MCF 10A (cell line): ENCODE results near the gene MEP1A. TPM values are rescaled to one million over a fixed set of nuclear protein-coding genes. Genes with fewer than 3 reads are reported as not detected.
"Not testable (repeated sequence)": the region's sequence is repeated elsewhere in the genome, so short reads cannot be mapped to it uniquely, and the experiment has no call there.

Experiments
- BruUV-seq: library from RNA; stranded (reverse); fragments of 400-500 nt; replicated peaks from 2 replicates; lab custom pipeline; 2021; lab: Mats Ljungman, UMichigan
- CTCF ChIA-PET: fragments of 300-600 bp; sonication (Branson Sonifier 250); formaldehyde crosslinking; extraction: SDS; loops from one replicate; lab custom pipeline; 2021; ENCODE audit warnings: antibody characterized with exemption, inconsistent platforms; lab: Yijun Ruan, JAX
- POLR2A ChIA-PET: fragments of 300-600, 350-650 bp; sonication (Branson Sonifier 250); formaldehyde crosslinking; extraction: SDS; loops from one replicate; lab custom pipeline; 2020; ENCODE audit warnings: antibody characterized with exemption, inconsistent platforms; lab: Yijun Ruan, JAX
- DNase-seq: peaks from one replicate; pipeline ENCODE4 v3.0.0-alpha.2; 2018; ENCODE audit not compliant: unreplicated experiment
- H3K27ac Mint-ChIP-seq: one replicate; pipeline ENCODE4 v1.8.0; 2022; ENCODE audit warnings: mild to moderate bottlenecking, low read depth, mixed read lengths; ENCODE audit not compliant: unreplicated experiment
- H3K27me3 Mint-ChIP-seq: one replicate; pipeline ENCODE4 v1.8.0; 2022; ENCODE audit warnings: mixed read lengths; ENCODE audit not compliant: insufficient read depth, unreplicated experiment
- H3K36me3 Mint-ChIP-seq: one replicate; pipeline ENCODE4 v1.8.0; 2022; ENCODE audit warnings: mild to moderate bottlenecking, moderate library complexity, mixed read lengths; ENCODE audit not compliant: insufficient read depth, unreplicated experiment
- H3K4me1 Mint-ChIP-seq: one replicate; pipeline ENCODE4 v1.8.0; 2022; ENCODE audit warnings: mixed read lengths; ENCODE audit not compliant: insufficient read depth, unreplicated experiment
- H3K4me3 Mint-ChIP-seq: one replicate; pipeline ENCODE4 v1.8.0; 2022; ENCODE audit warnings: mild to moderate bottlenecking, moderate library complexity, mixed read lengths; ENCODE audit not compliant: unreplicated experiment
- H3K9me3 Mint-ChIP-seq: one replicate; pipeline ENCODE4 v1.8.0; 2022; ENCODE audit warnings: mixed read lengths; ENCODE audit not compliant: unreplicated experiment
- CTCF ChIP-seq: fragments of 200-600 bp; IDR thresholded peaks from one replicate; pipeline ENCODE4 v1.8.0; 2022; ENCODE audit warnings: antibody characterized with exemption, mild to moderate bottlenecking; ENCODE audit not compliant: unreplicated experiment
- intact Hi-C: fragments of 100-400 bp; cut with micrococcal nuclease; formaldehyde crosslinking; loops from 2 replicates; pipeline ENCODE4 v1.14.1; 2022
- total RNA-seq: library from RNA; stranded (reverse); gene quantifications from 2 replicates; pipeline ENCODE4 v1.2.3, GENCODE V29; 2022

Gene MEP1A
- total RNA-seq, 1 experiment from 2014 or later: not detected

GRCh38 chr6:46760925-46761324, 32.3 kb upstream of the MEP1A start:
- intact Hi-C loops: no loop called here

GRCh38 chr6:46763466-46763865, 29.7 kb upstream of the MEP1A start:
- Mint-ChIP-seq H3K4me3 (no peak overlapping the region), H3K27me3 (no peaks in the 10 kb centered on the region), H3K36me3 (no peaks in the 10 kb centered on the region), H3K27ac (no peak overlapping the region), H3K9me3 (no peaks in the 10 kb centered on the region), H3K4me1 (no peaks in the 10 kb centered on the region)
- BruUV-seq: no TSS peak
- CTCF ChIA-PET: interaction anchor here (0.7 to 1.1 kb wide), 2 partner anchors 17 to 20 kb away, joined by 3 to 4 read pairs; no protein-coding TSS in a partner anchor
- POLR2A ChIA-PET: no interaction called here
- no peak for TF ChIP-seq CTCF
- DNase-seq: peak; percentile 2
- intact Hi-C loops: no loop called here

More at GRCh38 chr6:46760925-46761324, 32.3 kb upstream of the MEP1A start:
- Mint-ChIP-seq H3K27ac (no peak overlapping the region), H3K36me3 (no peaks in the 10 kb centered on the region), H3K27me3 (no peaks in the 10 kb centered on the region), H3K4me1 (no peaks in the 10 kb centered on the region), H3K9me3 (no peaks in the 10 kb centered on the region), H3K4me3 (no peak overlapping the region)
- no TSS peak for BruUV-seq
- DNase-seq: no peak
- CTCF ChIA-PET: no interaction called here
- POLR2A ChIA-PET: interaction anchor here (0.7 kb wide), 1 partner anchor 33 kb away, joined by 3 read pairs; no protein-coding TSS in a partner anchor
- no peak for TF ChIP-seq CTCF

- CTCF ChIA-PET, H3K4me3 Mint-ChIP-seq, H3K27ac Mint-ChIP-seq, H3K4me1 Mint-ChIP-seq, H3K27me3 Mint-ChIP-seq, BruUV-seq, DNase-seq, POLR2A ChIA-PET, H3K36me3 Mint-ChIP-seq, H3K9me3 Mint-ChIP-seq, intact Hi-C loops: not testable (repeated sequence)
These were observed 28.9 kb upstream of the MEP1A start for GRCh38 chr6:46764280-46764679.

- ChIA-PET CTCF (interaction anchor here (1.1 kb wide), 1 partner anchor 12 kb away, joined by 5 read pairs; no protein-coding TSS in a partner anchor), POLR2A (no interaction called here)
- Mint-ChIP-seq H3K27ac (no peak overlapping the region), H3K4me3 (no peak overlapping the region), H3K9me3 (no peaks in the 10 kb centered on the region), H3K4me1 (no peaks in the 10 kb centered on the region), H3K27me3 (no peaks in the 10 kb centered on the region), H3K36me3 (no peaks in the 10 kb centered on the region)
- intact Hi-C loops: no loop called here
- no peak for TF ChIP-seq CTCF
- DNase-seq: no peak
- no TSS peak for BruUV-seq
These were observed 28.2 kb upstream of the MEP1A start for GRCh38 chr6:46764961-46765360.
